HG02884 (cell line): Measurements from ENCODE around the gene PRDM16.

Source experiments
- ATAC-seq: cut with Tn5 transposase; IDR thresholded peaks from one replicate; pipeline ENCODE4 v1.9.1; 2021; ENCODE audit warnings: mild to moderate bottlenecking, moderate library complexity; ENCODE audit not compliant: unreplicated experiment

PRDM16 gene

DNA sequence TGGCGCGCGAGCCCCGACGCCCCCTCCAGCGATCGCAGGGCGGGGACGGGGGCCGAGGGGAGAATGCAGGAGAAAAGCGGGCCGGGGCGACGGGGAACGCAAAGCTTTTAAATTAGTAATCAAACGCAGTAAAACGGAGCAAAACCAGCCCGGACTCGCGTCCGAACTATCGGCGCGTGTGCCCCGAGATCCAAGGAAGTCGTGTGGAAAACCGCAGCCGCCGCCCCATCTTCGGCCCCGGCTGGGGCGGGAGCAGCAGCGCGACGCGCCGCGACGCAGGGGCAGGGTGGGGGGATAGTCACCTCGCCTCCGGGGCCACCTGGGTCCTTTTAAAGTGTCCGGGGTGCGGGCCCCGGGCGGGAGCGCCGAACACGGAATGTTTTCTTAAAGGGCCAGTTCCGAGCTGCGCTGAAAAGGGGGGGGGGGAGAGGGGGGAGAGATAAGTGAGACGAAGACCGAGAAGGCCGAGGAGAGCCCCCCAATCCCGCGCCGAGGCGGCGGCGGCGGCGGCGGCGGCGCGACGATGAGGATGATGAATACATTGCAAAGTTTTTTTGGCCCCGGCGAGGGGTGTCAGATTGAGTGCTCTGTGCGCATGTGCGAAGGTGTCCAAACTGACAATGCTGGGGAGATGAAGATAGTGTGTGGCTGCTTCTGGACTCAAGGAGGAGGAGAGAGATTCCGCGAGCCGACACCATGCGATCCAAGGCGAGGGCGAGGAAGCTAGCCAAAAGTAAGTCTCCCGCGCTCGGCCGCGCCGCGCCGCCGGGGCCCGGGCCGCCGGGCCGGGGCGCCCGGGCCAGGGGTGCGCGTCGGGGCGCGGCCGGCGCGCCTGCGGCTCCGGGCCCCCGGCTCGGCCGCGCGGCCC lies at the start of gene PRDM16:
Gene PRDM16, plus strand, starts transcription at position 640 of the 868 bp plus-strand sequence. Its CDS starts 57 bp downstream, at position 697.
- ATAC-seq: no peak

DNA sequence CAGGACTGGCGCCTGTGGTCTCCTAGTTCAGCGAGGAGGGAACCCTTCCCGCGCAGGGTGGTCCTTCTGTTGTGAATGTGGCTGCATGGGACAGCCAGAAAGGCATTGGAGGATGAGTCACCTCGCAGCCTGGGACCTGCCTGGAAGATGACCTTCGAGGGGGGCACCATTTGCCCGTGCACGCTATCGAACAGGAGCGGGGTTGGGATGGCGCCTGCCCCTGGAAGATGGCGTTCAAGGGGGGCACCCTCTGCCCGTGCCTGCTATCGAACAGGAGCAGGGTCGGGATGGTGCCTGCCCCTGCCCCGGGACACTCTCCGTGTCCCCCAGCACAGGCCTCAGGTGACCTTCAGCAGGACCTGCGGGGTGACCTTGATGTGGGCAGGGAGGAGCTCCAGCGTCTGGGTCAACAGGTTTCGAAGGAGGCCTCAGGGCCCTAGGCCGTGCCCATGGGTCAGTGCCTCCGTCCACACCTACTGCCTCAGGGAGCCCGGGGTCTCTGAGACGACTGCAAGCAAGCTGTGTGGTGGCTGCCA lies 49.4 kb upstream of the PRDM16 start:
- ATAC-seq: no peak

DNA sequence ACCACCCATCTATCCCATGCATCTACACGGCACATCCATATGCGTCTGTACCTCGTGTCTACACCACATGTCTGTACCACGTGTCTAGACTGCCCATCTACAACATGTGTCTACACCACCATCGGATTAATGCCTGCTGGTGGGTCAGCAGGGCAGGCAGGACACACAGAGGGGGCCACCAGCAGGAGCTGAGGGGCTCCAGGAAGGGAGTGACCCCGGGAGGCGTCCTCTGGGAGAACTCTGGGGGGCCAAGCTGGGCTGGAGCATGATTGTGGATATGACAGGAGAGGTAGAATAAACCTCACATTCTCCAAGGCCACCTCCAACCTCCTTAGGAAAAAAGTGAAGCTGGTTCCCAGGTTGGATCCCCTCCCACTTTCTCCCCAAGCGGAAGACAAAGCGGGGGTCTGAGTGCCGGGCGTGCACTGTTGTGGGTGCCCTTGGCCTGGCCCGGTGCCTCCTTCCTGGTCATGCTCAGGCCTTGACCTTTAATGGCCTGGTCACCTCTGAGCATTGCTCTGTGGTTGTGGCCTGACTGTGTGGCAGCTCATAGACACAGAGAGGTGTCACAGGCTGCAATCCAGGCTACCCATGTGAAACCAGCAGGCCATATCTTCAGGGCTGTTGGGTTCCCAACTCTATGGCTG lies 48.6 kb upstream of the PRDM16 start:
- no peak for ATAC-seq

DNA sequence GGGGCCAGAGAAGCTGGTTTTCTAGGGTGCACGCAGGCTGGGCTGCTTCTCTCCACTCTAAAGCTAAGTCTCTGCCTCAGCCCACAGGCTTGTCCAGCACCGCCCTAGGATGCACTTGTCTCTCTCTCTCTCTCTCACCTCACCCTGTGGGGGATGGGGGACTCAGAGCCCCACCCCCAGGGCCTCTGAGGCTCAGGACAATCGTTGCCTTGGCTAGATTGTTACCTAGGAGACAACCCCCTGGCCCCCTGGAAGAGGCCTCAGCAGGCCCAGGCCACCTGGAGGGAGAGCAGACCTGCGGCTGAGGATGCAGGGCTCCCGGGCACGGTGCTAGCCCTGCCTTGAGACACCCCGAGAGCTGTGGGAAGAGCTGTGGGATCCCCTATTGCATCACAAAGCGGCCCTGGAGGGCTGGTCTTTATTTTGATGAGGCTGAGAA lies 47.8 kb upstream of the PRDM16 start, which contains the start of gene ACTRT2:
Gene ACTRT2, plus strand, starts transcription at position 235 of the 439 bp plus-strand sequence. CDS start 220 bp downstream, outside the sequence.
- ATAC-seq: no peak

DNA sequence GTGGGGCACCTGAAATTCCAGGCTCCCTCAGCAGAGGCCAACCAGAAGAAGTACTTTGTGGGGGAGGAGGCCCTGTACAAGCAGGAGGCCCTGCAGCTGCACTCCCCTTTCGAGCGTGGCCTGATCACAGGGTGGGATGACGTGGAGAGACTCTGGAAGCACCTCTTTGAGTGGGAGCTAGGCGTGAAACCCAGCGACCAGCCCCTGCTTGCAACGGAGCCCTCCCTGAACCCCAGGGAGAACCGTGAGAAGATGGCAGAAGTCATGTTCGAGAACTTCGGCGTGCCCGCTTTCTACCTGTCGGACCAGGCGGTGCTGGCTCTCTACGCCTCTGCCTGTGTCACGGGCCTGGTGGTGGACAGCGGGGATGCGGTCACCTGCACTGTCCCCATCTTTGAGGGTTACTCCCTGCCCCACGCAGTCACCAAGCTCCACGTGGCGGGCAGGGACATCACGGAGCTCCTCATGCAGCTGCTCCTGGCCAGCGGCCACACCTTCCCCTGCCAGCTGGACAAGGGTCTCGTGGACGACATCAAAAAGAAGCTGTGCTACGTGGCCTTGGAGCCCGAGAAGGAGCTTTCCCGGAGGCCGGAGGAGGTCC lies 47.1 kb upstream of the PRDM16 start:
- no peak for ATAC-seq

DNA sequence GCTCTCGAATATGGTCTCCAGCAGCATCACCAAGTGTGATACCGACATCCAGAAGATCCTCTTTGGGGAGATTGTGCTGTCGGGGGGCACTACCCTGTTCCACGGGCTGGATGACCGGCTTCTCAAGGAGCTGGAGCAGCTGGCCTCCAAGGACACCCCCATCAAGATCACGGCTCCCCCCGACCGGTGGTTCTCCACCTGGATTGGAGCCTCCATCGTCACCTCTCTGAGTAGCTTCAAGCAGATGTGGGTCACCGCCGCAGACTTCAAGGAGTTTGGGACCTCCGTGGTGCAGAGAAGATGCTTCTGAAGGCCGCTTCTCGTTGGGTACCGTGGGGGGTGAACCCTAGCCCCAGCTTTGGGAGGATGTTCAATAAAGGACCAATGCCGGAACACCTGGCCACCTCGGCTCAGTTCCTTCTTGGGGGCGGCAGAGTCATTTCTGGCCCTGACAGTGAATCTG lies 46.5 kb upstream of the PRDM16 start:
- no peak for ATAC-seq

DNA sequence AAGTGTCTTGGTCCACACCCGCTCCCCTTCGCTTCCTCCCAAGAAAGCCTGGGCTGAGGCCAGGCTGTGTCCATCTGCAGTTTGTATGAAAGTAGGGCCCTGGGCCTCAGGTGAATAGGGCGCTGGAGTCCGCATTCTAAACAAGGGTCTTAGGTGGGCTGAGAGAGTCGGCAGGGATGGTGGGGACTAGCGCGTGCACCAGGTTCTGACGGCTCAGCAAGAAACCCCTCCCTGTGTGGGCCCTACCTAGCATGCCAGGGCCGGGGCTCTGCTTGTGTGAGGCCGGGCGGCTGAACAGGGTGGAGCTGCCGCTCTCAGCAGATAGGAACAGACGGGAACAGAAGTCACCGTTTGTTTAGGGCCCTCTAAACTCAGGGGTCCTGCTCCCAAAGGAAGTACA lies 46.0 kb upstream of the PRDM16 start:
- ATAC-seq: no peak

DNA sequence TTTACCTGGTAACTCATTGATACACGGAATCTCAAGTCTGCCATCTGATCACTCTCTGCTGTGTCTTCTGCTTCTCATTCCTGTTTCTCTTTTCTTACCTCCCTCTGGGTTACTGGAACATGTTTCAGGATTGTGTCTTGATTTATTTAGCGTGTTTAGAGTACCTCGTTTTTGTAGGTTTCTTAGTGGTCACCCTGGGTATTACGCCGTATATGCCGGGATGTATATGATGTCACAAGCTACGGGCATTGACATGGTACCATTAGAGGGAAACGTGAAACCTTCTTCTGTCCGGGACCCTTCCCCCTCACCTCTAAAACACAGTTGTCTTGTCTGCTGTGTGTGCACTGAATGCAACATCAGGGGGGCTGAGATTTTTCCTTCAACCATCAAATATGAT lies 45.0 kb upstream of the PRDM16 start:
- no peak for ATAC-seq

DNA sequence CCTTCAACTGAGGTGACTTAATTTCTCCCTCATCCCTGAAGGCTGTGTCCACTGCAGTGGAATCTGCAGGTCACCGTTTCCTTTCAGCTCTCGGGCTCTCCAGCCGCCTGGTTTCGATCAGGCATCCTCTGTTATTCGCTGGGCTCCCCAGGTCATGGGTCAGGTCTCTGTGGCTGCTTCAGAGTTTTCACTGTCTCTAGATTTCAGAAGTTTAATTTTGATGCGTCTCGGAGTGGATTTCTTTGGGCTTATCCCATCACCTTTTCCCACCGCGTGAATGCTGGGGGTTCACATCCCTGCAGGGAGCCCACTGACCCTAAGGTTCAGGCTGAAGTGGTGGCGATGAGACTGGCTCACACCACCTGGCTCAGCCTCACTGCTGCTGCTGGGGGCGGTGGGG lies 44.4 kb upstream of the PRDM16 start:
- ATAC-seq: no peak

DNA sequence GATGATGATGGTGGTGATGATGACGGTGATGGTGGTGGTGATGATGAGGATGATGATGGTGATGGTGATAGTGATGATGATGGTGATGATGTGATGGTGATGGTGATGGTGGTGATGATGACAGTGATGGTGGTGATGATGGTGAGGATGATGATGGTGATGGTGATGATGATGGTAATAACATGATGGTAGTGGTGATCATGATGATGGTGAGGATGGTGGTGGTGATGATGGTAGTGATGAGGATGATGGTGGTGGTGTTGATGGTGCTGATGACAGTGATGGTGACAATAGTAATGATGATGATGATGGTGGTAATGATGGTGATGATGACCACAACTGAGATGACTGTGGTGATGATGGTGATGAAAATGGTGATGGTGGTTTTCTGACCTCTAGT lies 42.9 kb upstream of the PRDM16 start:
- no peak for ATAC-seq

DNA sequence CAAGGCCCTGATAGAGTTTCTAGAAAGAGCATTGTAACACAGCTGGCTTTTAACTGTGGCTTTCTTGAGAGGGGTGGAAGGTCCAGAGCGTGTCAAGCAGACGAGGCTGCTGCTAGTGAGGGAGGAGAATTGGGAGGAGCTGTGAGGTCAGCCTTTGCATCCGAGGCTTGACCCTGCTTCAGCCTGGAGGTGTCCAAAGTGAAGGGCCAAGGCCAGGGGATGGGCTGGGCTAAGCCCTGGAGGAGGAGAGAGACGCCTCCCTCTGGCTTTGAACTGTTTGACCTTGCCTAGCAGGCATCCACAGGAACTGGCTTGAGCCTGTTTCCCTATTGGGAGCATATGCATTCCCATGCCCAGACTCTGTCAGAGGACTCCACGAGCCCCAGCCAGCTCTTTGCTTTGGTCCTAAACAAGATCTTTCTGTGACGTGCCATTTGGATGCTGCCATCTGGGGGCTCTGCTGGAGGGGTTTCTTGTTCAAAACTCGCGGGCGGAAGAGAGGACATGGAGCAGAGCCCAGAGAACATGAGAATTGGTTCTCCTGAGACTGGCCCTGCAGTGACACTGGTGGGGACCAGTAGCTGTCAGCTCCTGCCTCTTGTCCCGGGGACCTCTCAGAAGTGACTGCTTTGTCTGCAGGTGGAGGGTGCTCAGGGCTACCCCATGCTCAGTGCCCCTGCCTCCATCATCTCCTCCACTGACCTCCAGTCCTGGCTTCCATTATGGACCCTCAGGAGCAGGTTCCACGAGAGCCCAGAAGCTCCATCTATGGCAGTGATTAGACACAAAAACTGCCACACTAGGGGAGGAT lies 42.2 kb upstream of the PRDM16 start:
- no peak for ATAC-seq

DNA sequence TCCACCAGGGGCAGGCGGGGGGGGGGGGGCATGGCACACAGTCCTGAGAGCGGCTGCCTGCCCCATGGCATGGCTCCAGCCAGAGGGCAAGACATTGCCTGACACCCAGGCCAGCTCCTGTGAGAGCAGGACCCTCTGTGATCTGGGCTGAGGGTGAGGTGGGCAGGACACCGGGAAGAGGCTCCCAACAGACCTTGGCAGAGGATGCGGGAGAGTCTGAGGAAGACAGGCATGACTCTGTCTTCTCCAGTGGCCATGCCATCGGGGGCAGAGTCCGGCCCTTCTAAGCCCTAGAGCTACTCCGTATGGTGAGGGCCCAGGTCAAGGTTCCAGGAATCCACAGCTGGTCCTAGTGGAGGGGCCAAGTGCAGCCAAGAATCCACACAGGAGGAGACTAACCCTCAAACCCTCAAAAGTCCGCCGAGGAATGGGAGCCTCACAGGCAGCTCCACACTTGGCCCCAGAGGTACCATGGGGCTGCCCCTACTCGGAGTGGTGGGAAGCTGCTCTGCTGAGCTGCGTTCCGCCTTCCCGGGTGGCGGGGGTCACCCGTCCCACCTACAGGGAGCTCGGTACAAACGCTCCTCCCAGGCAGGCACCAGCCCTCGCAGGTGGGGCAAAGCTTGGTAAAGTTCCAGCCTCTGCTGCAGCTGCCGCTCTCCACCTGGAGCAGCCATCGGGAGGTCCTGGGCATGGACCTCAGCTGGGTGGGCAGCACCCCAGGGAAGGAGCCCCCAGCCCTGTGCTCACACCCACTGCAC lies 41.2 kb upstream of the PRDM16 start:
- no peak for ATAC-seq

DNA sequence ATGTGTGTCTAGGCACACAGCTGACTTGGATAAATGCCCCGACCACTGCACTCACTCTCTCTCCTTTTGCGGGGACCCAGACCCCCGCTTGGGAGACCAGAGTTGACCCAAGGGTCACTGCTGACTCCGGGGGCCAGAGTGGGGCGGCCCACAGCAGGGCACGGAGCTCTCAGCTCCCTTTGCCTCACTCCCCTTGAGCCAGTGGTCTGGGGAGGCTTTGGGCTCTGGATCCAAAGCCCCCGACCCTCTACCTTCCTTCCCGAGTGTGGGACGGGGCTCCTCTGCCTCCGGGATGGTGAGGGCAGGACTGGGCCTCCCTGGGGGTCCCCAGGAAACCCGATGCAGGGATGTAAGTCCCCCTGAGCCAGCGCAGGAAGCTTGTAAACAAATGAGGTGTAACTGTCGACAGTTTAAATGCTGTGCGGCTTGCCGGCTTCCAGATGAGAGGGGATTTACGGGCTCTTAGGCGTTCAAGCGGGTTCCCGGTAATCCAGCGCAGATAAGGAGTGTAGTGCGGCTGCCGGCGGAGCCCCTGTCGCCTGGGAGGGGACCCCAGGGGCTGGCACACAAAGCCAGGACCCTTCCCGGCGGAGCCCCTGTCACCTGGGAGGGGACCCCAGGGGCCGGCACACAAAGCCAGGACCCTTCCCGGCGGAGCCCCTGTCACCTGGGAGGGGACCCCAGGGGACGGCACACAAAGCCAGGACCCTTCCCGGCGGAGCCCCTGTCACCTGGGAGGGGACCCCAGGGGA lies 40.3 kb upstream of the PRDM16 start:
- no peak for ATAC-seq

DNA sequence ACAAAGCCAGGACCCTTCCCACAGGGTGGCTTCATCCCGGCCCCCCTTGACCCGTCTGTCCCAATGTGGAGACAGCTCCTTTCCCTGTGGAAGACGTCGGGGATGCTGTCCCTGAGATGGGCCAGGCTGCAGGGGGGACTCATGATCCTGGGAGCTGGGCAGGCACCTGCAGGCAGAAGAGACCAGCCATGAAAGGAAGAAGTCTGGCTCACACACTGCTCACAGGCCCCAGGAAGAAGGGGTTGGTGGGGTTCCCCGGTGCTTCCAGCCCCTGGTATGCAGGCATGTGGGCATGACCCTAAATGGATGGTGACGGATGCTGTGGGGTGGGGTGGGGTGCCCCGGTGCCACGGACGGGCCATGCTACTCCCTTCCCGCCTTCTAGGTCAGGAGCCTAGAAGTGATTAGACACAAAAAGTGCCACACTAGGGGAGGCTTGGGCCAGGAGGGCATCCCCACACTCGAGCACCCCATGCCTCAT lies 39.5 kb upstream of the PRDM16 start:
- no peak for ATAC-seq

DNA sequence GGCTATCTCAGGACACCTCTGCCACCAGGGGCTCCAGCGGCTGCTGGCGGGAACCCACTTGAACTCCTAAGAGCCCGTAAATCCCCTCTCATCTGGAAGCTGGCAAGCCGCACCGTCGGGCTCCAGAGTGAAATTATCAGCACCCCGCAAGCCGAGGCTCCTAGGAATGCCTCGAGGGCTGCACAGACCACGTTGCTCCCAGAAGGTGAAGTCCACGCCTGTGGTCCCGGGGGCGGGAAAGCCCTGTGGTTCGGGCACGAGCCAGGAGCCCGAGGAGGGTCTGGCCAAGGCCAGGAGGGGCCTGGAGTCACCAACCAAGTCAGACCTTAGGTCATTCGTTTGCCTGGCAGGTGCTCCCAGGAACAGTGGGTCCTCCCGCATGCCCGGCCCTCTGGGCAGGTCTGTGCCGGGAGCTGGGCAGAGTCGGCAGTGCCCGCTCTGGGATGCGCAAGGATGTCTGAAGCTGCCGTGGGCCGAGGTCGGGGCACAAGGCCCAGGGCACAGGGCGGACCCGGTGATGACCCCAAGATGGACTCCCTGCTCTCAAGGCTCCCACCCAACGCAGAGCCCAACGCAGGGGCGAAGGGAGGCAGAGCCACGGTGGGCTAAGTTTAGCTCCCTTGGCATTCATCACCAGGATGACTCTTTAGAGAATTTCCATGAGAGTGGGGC lies 38.9 kb upstream of the PRDM16 start:
- ATAC-seq: no peak

DNA sequence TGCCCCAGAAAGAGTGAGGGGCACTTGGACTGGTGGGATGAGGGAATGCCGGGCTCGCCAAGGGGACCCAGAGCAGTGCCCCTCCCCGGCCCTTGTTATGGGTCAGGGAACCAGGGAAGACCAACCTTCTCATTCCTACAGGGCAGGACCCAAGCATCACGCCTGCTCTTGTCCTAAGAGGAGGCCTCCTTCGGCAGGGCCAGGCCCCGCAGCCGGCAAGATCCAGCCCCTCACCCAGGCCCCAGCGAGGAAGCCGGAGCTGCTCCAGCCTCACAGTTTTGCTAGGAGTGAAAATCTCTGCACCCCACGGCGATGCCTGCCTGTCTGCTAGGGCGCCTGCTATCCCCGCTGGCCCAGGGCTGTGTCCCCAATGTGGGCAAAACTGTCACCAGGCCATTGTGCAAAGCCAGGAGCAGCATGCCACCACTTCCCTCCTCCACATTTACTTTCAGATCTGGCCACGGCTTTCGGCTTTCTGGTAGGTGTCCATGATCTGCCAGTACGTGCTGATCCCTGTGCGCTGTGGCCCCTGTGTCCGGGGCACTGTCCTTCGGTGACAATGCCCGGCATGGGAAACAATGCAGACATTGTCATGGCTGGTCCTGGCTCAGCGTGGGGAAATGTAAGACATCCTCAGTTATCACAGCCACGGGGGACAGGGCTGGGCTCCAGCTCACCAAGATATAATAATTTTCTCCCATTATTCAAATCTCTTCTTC lies 38.2 kb upstream of the PRDM16 start:
- ATAC-seq: no peak

DNA sequence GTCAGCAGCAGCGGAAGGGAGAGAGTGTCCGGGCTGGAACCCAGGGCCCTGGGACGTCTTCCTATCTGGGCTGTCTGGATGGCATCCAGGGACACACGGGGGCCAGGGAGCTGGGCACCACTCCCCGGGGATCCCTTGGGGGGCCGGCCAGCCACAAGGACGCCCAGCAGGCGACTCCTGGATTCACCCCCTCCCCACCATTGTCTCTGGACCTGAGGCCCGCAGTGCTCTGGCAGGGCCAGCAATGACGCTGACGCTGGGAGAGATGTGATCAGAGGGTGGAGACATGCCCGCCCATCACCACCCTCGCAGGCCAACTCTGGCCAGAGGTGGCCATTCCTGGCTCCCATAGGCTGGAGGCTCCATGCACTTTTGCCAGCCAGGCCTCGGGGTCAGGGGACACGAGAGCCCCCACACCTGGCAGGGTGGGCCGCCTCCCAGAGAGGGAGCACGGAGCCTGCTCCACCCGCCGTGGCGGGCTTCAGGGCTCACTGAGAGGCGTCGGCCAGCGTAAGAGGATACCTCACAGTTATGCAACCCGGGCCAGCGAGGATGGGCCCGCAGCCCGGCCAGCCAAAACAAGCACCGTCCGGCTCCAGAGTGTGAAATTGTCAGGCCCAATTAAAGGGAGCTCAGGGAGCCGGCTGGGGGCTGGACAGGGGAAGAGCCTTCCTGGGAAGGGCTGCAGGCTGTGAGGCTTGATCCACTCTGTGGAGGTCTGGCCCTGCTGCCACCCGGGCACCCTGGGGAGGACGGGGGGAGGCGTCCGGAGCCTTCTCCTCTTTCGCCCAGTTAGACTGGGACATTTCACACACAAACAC lies 37.4 kb upstream of the PRDM16 start:
- no peak for ATAC-seq
